Astrocyte of the cerebellum (primary cell): ENCODE results near the gene MACC1.

Source experiments
- DNase-seq: peaks from one replicate; pipeline ENCODE4 v3.0.0-alpha.2; 2011; ENCODE audit warnings: low read depth
- H3K4me3 ChIP-seq: 2 replicates; pipeline ENCODE4 v1.5.1; 2011; ENCODE audit warnings: mild to moderate bottlenecking, low read depth, low read length, moderate library complexity
- CTCF ChIP-seq: IDR thresholded peaks from 2 replicates; pipeline ENCODE4 v1.5.1; 2012; ENCODE audit warnings: low read length, low read depth, moderate library complexity, mild to moderate bottlenecking; ENCODE audit errors: missing control alignments
- in situ Hi-C: cut with HindIII; loops from 2 replicates; pipeline ENCODE4 v1.10.0; 2017; ENCODE audit warnings: low sequenced_read_pairs

MACC1 gene

GRCh38 chr7:20217193-20217948, at the start of gene MACC1:
Gene MACC1 (minus strand): TSS chr7:20217384. CDS start chr7:20161862, 55,522 bp downstream.
- DNase-seq = no peak
- TF ChIP-seq CTCF = peak; percentile 8
- in situ Hi-C loops = no loop called here
- no peak within 1 kb of the TSS for H3K4me3 ChIP-seq

GRCh38 chr7:20264623-20265022, 47.4 kb upstream of the MACC1 start:
- in situ Hi-C loops = no loop called here
- no peak for DNase-seq
- no peak for TF ChIP-seq CTCF
- no peak overlapping the region for H3K4me3 ChIP-seq

GRCh38 chr7:20260223-20260622, 43.0 kb upstream of the MACC1 start:
- no peak overlapping the region for H3K4me3 ChIP-seq
- in situ Hi-C loops = no loop called here
- DNase-seq = peak; percentile 98
- TF ChIP-seq CTCF = no peak

GRCh38 chr7:20257212-20257611, 40.0 kb upstream of the MACC1 start:
- no peak for DNase-seq
- no peak for TF ChIP-seq CTCF
- H3K4me3 ChIP-seq = no peak overlapping the region
- in situ Hi-C loops = no loop called here

- peak; percentile 97 for DNase-seq
- no peak overlapping the region for H3K4me3 ChIP-seq
- no peak for TF ChIP-seq CTCF
- in situ Hi-C loops = no loop called here
These were observed 32.7 kb upstream of the MACC1 start for GRCh38 chr7:20249920-20250319.

- H3K4me3 ChIP-seq = no peak overlapping the region
- in situ Hi-C loops = no loop called here
- TF ChIP-seq CTCF = no peak
- no peak for DNase-seq
These were observed 32.2 kb upstream of the MACC1 start for GRCh38 chr7:20249376-20249775.

GRCh38 chr7:20246236-20246635, 29.1 kb upstream of the MACC1 start:
- no peak for DNase-seq
- in situ Hi-C loops = no loop called here
- H3K4me3 ChIP-seq = no peak overlapping the region
- TF ChIP-seq CTCF = no peak
